DMS114 treated with DMSO at 0.1 percent for 48 hours (cell line): ENCODE measurements around the gene DVL1.
A peak's percentile ranks its signal among the peaks of the same experiment; 100 is the strongest.

Experiments
- DNase-seq: peaks from one replicate; lab custom pipeline; 2025; ENCODE audit not compliant: unreplicated experiment; lab: John Stamatoyannopoulos, UW

The DVL1 gene

DNA sequence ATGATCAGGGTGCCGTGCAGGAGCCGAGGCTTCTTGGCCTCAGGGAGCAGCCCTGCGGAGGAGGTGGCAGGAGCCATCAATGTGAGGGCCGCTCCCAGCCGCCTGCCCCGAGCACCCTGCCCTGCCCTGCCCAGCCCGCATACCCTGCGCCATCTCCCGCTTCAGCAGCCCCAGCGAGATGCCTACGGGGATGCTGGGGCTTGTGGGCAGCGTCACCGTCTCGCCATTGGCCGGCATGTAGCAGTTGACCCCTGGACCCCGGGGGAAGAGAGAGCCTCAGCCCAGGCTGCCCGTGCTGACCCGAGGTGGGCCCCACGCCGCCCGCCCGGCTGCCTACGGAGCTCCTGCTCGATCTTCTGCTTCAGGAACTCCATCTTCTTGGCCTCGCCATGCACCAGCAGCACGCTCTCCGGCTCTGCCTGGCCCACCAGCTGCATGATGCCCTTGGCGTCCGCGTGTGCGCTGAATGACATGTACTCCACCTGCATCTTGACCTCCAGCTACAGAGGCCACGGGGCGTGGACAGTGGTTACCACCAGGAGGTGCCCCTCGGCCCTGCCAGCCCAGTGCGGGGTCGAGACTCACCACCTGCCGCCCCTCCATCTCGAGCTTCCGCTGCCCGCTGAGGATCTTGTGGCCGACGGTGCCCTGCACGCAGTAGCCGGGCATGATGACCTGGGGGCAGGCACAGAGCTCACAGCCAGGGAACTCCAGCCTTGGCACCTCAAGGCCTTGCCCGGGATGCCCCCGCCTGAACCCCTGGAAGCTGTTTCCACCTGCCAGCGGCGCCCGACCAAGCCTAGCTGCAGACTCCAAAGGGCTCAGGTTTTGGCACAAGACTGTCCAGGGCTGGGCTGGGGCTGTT, 36.5 kb downstream of the DVL1 start:
- no peak for DNase-seq

DNA sequence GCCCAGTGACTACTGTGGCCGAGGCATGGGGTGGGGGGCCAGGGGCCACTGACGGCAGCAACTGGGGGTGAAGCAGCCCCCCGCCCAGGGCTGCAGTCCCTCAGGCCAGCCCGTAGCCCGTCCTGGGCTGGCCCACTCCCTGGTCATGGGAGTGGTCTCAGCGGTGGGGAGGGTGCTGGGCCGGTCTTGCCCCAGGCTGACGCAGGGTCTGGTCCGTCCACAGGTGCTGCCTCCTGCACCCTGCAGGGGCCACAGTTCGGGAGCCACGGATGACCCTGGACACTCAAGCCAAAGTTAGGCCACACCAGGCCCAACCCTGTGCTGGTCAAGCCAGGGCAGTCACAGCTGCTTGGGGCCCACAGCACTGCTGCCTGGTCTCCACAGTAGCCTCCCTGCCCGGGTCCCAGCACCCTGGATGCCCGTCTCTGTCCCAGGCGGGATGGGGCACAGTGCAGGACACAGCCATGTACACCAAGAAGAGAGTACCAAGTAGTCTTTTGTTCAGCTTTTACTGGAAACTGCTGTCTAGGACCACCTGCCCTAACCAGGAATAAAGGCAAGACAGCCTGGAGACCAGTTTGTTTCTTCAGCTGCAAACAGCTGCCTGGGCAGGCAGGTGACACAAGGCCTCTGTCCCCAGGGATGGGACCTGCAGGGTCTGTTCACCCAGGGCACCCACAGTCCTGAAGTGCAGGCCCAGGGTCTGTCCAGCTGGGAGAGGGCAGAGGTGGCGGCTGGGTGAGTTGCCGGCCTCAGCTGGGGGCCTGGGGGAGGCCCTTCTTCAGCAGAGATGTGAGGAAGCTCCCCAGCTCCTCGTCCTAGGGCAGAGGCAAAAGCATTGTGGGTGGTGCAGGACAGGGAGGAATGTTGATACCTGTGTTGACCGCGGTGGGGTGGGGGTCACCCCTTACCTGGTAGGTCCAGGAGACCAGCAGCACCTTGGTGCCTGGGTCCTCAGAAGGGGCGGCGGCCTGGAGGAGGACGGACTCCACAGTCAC, 37.8 kb downstream of the DVL1 start:
- no peak for DNase-seq

- DNase-seq: no peak
Measured at GRCh38 chr1:1310476-1311053, 38.7 kb downstream of the DVL1 start.

DNA sequence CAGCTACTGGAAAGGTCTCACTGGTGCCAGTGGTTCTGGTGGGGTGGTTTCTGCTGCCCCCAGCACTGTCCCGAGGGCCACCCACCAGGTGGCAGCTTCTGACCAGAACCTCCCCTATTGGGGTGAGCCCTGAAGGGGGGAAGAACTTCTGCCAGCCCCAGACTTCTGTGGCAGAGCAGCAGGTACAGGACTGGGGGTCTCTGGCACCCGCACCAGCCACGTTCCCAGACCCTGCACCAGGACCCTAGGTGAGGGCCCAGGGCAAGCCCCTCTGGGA, 39.2 kb downstream of the DVL1 start:
- DNase-seq: no peak

DNA sequence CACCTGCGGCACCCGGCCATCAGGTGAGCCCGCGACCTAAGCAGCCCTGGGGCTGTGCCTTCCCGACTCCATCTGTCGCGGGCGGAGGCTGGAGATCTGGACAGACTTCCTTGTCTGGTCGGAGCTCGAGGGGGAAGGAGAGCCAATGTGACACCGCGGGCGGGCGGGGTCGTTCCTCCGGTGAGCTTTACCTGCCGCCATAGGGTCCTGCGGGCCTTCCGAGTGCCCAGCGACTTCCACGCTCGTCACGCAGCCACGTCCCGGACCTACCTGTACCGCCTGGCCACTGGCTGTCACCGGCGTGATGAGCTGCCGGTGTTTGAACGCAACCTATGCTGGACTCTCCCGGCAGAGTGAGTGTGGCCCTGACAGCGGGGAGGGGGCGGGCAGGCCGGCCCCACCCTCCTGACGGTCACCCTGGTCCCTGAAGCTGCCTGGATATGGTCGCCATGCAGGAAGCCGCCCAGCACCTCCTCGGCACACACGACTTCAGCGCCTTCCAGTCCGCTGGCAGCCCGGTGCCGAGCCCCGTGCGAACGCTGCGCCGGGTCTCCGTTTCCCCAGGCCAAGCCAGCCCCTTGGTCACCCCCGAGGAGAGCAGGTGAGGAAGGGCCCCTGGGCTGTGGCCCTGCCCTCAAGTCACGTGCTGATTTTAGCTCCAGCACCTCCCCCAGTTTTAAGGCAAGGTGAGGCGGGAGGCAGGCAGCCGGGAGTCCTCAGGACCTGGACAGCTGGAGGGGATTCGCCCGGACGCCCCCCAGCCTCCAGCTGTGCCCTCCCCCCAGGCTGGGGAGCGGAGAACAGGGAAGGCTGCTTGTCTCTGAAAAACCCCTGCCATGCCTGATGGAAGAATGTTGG, 39.7 kb downstream of the DVL1 start:
- no peak for DNase-seq

- DNase-seq: no peak
Measured at GRCh38 chr1:1308756-1309250, 40.4 kb downstream of the DVL1 start.

DNA sequence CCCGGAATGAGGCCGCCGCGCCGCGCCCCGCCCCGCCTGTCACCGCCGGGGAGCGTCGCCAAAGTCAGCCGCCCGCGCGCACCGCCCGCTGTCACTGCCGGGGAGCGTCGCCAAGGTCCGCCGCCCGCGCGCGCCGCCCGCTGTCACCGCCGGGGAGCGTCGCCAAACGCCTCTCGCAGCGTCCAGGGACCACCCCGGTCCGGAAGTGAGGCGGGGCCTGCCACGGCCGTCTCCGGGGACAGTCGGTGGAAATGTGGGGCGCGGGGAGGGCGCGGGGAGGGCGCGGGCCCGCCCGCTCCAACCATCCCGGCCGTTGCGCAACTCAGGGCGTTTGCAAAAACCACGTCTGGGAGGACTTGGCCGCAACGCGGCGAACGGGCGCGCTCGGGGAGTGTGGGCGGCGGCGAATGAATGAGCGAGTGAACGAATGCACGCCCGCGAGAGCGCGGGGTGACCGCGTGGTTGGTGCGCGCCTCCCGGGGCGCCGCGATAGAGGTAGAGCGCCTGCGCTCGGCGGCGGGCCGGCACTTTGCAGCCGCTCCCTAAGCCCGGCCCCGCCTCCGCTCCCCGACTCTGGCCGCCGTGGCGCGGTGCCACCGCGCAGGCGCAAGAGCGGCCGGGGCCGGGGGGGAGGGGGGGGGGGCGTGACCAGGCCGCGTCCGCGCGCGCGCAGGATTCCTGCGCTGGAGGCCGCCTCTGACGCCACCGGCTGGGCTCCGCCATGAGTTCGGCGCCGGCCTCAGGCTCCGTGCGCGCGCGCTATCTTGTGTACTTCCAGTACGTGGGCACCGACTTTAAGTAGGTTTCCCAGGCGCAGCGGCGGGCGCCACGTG, 41.1 kb downstream of the DVL1 start, which contains the start of the genes ACAP3 and PUSL1:
Gene ACAP3 (minus strand): TSS at position 8 of the 833 bp plus-strand sequence. CDS start 115 bp downstream, outside the sequence.
Gene PUSL1 (plus strand): TSS at position 675 of the 833 bp plus-strand sequence. CDS start 47 bp downstream, at position 722.
- peak; percentile 76 for DNase-seq

GRCh38 chr1:1307261-1307922, 41.8 kb downstream of the DVL1 start:
- no peak for DNase-seq

GRCh38 chr1:1306661-1307260, 42.5 kb downstream of the DVL1 start:
- no peak for DNase-seq

- DNase-seq: no peak
Measured at GRCh38 chr1:1306070-1306660, 43.1 kb downstream of the DVL1 start.

DNA sequence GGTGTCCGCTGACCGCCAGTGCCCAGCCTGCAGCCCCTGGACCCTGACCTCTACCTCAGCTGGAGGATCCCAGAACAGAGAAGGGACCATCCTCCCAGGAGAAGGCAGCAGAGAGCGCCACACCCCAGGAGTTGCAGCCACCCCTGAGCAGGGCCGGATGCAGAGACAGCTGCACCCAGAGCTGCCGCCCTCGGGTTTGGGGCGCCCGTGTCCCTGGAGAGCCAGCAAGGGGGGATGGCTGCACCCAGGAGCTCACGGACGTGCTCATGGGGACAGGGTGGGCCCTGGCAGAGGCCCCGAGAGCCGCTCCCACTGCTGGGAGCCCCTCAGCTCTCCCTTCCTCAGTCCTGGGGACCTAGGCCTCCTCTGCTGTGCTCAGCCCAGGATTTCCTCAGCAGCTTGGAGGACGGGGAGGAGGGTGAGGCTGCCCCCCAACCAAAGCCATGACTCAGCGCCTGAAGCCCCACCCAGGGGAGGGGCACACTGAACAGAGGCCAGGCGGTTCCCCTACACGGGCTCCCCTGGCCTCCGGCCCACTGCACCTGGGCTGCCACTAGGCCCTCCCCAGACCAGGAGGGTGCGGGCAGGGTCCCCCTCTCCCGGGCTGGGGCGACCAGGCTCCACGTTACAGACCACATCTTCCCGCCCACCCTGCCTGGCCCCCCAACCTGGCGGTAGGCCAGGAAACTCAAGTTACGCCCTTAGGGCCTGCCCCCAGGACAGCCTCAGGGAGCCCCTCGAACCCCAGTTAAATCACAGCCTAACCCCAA, 43.7 kb downstream of the DVL1 start:
- DNase-seq: no peak

DNA sequence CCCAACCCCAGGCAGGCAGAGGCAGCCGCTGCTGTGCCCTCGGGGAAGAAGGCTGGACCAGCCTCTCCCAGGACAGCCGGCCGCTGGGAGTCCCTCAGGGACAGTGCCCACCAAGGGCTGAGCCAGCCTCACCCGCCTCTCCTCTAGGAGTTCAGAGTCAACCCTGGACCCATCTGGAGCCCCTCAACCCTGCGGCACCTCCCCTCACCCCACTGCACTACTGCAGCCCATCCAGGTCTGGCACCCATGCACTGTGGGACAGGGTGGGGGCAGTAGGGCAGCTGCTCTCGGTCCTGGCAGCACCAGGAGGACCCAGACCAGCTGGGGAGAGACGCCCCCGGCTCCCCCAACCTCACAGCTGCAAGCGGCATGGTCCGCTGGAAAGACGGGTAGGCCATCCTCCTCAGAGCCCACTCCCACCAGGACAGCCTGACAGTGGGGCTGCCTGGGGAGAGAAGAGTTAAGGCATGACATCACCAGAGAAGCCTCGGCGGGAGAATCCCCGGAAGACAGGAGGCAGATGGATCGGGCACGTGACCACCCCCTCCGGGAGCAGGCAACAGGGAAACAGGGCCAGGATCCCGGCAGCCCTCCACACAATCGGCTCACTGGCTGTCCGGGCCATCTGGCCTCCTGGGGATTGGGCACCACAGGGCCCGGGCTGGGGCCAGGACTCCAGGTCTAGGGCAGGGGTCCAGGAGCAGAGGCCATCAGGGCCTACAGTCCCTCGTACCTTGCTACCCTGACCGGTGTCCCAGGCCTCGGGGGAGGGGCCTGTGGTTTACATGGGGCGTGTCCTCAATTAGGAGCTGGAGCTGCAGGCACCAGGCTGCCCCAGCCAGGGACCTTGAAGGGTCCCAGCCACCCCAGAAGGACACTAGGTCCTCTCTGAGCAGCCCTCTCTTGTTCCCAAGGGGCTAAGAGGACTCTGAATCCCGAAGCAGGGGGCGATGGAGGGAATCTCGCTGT, 44.6 kb downstream of the DVL1 start:
- peak; percentile 31 for DNase-seq

GRCh38 chr1:1303736-1304135, 45.5 kb downstream of the DVL1 start:
- no peak for DNase-seq

DNA sequence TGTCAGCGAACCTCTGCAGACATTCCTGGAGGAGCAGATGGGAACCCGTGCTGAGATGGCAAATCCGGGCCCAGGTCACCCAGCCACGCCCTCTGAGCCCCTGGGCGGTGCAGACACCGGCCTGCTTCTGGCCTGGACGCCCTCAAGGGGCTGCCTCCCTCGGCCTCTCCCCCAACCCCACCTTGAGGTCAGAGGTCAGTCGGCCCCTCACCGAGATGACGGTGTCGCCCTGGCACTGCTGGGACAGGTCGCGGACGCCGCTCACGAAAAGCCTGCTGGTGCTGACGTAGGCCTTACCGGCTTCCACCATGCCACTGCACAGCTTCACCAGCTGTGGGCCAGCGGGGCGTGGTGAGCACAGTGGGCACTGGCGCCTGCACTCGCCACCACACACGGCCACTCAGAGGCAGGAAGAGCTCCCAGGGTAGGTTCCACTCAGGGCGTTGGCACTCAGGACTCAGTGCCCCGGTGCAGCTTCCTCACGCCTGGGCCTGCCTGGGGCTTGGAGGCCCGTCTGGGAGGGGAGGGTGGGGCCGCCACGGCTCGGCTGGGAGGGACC, 46.2 kb downstream of the DVL1 start:
- DNase-seq: no peak

DNA sequence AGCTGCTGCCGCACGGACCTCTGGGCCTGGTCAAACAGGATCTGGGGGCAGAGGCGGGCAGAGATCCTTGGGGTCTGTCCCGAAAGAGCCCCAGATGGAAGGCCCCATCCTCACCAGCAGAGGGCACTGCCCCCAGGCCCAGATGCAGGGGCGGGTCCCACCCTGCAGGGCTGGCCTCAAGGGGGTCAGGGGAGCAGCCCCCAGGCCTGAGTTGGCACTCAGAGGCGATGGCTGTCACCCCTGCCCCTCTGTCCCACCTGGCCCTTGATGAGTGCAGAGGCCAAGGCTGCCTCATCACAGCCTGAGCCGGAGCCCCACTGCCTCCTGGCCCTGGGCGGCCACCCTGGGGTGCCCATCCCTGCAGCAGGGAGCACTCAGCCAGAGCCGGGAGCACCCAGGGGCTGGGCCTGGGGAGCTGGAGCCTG, 47.2 kb downstream of the DVL1 start:
- DNase-seq: no peak

- no peak for DNase-seq
Measured at GRCh38 chr1:1300352-1300739, 48.9 kb downstream of the DVL1 start.
